Fibroblast of pulmonary artery (primary cell): ENCODE measurements around the gene DGKI.

ENCODE experiments used
- DNase-seq: peaks from one replicate; pipeline ENCODE4 v3.0.0-alpha.2; 2010; ENCODE audit warnings: low read depth
- H3K4me3 ChIP-seq: replicated peaks from 2 replicates; pipeline ENCODE4 v1.5.1; 2011; ENCODE audit warnings: low read depth, mild to moderate bottlenecking, control low read depth, low read length, moderate library complexity
- CTCF ChIP-seq: IDR thresholded peaks from 2 replicates; pipeline ENCODE4 v1.5.1; 2011; ENCODE audit warnings: mild to moderate bottlenecking, control low read depth, low read length, inconsistent platforms; ENCODE audit errors: missing control alignments

DGKI gene

GRCh38 chr7:137545059-137545716 is 301.6 kb downstream of the DGKI start:
- TF ChIP-seq CTCF, result no peak
- no peak overlapping the region for H3K4me3 ChIP-seq
- DNase-seq, result peak; percentile 35

GRCh38 chr7:137544453-137545058 is 302.2 kb downstream of the DGKI start:
- DNase-seq, result peak; percentile 20
- TF ChIP-seq CTCF, result no peak
- no peak overlapping the region for H3K4me3 ChIP-seq

- DNase-seq, result peak; percentile 75
- no peak for TF ChIP-seq CTCF
- no peak overlapping the region for H3K4me3 ChIP-seq
These were observed 307.6 kb downstream of the DGKI start for GRCh38 chr7:137539111-137539715.

- peak; percentile 56 for DNase-seq
- no peak for TF ChIP-seq CTCF
- no peak overlapping the region for H3K4me3 ChIP-seq
These were observed 308.4 kb downstream of the DGKI start for GRCh38 chr7:137538361-137538762.

- DNase-seq, result no peak
- no peak overlapping the region for H3K4me3 ChIP-seq
- no peak for TF ChIP-seq CTCF
These were observed 311.2 kb downstream of the DGKI start for GRCh38 chr7:137535579-137535978.

GRCh38 chr7:137531671-137532070 is 315.1 kb downstream of the DGKI start:
- DNase-seq, result no peak
- TF ChIP-seq CTCF, result no peak
- H3K4me3 ChIP-seq, result no peak overlapping the region

- no peak overlapping the region for H3K4me3 ChIP-seq
- TF ChIP-seq CTCF, result no peak
- DNase-seq, result no peak
These were observed 319.1 kb downstream of the DGKI start for GRCh38 chr7:137527634-137528033.
